Stimulated activated CD4-positive, alpha-beta T cell treated with anti-CD3 and anti-CD28 coated beads, Interleukin-2, amount 100 ng/mL, for 4 hours (primary cell): ENCODE data around the gene CALY.
"Not testable (repeated sequence)": the region's sequence is repeated elsewhere in the genome, so short reads cannot be mapped to it uniquely, and the experiment has no call there.

ENCODE experiments used
- DNase-seq: peaks from one replicate; pipeline ENCODE4 v3.0.0-alpha.2; 2020; ENCODE audit warnings: low read depth

CALY gene

GRCh38 chr10:133336577-133337369 is at the start of gene CALY:
CALY (minus strand) TSS chr10:133336896; CDS start chr10:133328989, 7,907 bp downstream.
- DNase-seq = peak; percentile 76

DNA sequence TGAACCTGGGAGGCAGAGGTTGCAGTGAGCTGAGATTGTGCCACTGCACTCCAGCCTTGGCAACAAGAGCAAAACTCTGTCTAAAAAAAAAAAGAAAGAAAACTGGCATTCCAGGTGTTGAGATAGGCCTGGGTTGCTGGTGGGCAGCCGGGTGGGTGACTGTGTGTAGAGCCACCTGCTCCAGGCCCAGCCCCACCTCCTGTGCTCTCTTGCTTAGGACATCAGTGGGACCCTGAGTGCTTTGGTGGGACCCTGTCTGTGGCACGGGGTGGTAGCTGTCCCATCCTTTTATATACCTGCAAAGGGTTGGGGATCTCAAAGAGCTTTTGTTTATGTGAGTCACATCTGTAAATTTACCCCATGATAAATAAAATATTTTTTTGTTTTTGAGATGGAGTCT is 48.5 kb upstream of the CALY start:
- no peak for DNase-seq

GRCh38 chr10:133384071-133384470 is 47.4 kb upstream of the CALY start:
- no peak for DNase-seq

DNA sequence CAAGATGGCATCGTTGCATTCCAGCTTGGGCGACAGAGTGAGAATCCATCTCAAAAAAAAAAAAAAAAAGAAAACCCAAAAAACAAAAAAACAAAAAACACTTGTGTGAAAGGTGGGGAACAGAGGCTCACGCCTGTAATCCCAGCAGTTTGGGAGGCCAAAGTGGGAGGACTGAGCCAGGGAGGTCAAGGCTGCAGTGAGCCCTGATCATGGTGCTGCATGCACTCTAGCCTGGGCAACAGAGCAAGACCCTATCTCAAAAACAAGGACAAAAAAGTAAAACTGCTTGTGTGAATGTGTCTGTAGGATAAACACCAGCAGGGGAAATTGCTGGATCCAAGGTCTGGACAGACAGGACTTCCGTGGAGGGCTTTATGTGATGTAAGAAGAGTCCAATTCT is 46.9 kb upstream of the CALY start:
- DNase-seq = no peak

DNA sequence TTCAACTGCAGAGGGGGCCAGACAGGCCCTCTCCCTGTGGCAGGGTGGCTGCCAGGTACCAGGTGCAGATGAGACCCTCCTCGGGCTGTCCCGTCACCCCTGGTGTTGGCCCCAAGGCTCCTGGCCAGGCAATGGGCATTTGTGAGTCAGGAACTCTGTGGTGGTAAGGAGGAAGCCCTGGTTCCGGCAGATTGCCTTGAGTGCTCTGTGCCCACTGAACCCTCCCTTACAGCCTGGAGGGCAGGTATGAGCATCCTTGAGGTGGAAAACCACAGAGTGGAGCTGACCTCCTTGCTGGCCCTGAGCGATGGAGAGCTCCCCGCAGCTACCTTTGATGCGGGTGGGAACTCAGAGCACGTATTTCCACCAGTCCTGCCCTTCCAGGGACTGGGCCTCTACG is 44.3 kb upstream of the CALY start:
- no peak for DNase-seq

DNA sequence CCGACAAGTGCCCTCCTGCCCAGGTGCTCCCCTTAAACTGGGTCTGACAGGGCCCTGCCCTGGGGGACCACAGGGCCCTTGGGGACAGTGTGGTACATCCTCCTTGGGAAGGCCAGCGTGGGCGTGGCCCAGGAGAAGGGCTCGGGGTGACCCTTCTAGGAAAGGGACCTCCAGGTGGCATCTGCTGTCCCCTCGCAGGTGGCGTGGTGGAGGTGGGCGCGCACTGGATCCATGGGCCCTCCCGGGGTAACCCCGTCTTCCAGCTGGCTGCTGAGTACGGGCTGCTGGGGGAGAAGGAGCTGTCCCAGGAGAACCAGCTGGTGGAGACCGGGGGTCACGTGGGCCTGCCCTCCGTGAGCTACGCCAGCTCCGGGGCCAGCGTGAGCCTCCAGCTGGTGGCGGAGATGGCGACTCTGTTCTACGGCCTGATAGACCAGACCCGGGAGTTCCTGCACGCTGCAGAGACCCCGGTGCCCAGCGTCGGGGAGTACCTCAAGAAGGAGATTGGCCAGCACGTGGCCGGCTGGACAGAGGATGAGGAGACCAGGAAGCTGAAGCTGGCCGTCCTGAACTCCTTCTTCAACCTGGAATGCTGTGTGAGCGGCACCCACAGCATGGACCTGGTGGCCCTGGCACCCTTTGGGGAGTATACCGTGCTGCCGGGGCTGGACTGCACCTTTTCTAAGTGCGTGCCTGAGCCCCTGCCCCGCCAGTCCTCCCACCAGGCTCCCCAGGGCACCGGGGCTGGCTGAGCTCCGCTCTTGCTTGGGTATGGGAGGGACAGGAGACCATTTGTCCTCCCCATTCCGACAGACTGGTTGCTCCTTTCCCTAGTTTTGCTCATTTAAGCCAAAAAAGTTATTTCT is 43.3 kb upstream of the CALY start:
- no peak for DNase-seq

- no peak for DNase-seq
Observed at GRCh38 chr10:133379152-133379800, 42.6 kb upstream of the CALY start, which contains the start of gene PAOX. PAOX (plus strand) TSS chr10:133379262; CDS start chr10:133379317, 55 bp downstream.

- DNase-seq = no peak
Observed at GRCh38 chr10:133378251-133379096, 41.8 kb upstream of the CALY start.

DNA sequence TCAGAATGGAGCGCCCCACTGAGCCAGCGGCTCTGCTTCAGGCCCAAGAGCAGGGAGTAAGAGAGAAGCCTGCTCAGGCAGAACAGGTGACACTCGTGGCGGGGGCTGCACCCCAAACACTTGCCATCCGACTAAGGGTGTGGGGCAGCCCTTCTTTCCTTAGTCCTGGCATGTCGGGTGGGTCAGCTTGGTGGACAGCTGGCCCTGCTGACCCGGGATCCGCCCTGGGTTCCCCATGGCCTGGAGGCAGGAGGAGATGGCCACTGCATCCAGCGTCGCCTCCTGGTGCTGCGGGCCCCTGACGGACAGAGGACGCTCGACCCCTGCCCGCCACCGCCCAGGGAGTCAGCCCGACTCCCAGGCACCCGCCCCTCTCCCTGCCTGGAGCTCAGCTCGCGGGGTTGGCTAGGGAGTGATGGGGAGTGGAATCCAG is 41.1 kb upstream of the CALY start:
- DNase-seq = no peak

DNA sequence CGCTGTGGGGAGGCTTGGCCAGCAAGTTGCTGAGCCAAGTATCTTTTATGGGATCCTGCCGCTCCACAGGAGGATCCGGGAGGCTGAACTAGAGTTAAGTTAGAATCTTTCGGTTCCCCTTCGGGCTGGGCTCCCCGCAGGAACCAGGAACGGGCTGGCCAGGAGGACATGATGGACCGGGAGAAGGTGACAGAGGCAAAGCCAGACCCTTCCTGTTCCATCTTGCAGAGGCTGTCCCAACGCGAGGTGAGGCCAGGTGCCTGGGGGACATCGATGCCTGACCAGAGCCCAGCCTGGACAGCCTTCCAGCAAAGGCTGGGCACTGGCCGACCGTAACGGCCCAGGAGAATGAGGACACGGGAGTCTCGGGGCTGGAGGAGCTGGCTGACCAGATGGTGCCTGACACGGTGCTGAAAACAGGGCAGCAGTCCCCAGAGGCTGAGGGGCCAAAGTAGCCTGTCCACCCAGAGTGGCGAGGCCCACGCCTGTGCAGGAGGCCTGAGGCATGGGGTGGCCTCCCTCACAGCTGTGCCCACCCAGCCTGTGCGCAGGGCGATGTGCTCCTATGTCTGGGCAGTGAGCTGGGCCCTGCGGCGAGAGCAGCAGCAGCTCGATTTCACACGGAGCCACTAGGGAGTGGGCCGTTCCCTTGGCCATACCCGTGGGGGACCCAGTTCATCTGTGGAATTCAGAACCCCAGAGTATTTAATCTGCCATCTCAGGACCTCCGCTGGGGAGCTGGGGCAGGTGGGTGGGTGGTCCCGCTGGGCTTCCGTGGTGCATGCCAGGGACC is 40.5 kb upstream of the CALY start:
- no peak for DNase-seq

DNA sequence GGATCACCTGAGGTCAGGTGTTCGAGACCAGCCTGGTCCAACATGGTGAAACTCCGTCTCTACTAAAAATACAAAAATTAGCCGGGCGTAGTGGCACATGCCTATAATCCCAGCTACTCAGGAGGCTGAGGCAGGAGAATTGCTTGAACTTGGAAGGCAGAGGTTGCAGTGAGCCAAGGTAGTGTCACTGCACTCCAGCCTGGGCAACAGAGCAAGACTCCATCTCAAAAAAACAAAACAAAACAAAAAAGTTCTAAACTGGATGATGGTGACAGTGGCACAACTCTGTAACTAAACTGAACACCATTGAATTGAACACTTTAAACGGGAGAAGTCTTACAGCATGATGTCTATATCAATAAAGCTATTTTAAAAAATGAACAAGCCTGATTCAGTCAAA is 39.5 kb upstream of the CALY start:
- DNase-seq = not testable (repeated sequence)

DNA sequence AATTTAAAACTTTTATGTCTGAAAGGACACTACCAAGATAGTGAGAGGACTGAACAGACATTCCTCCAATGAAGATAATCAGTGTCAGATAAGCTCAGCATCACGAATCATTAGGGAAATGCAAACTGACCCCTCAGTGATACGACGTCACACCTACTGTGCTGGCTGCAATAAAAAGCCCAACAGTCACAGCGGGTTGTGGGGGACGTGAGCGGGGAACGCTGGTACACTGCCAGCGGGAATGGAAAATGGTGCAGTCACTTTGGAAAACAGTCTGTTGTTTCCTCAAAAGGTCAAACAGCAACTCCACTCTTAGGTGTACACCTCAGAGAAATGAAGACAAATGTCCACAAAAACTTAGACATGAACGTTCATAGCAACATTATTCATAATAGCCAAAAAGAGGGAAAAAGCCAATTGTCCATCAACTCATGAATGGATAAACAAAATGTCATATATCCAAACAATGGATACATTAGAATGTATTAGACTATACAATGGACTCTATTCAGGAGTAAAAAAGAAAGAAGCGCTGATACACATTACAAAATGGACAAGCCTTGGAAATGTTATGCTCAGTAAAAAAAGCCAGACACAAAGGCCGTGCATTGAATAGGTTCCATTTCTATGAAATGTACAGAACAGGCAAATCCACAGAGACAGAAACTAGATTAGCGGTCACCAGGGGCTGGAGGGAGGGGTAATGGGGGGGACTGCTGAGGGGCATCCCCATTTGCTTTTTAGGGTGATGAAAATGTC is 38.8 kb upstream of the CALY start:
- DNase-seq = no peak

DNA sequence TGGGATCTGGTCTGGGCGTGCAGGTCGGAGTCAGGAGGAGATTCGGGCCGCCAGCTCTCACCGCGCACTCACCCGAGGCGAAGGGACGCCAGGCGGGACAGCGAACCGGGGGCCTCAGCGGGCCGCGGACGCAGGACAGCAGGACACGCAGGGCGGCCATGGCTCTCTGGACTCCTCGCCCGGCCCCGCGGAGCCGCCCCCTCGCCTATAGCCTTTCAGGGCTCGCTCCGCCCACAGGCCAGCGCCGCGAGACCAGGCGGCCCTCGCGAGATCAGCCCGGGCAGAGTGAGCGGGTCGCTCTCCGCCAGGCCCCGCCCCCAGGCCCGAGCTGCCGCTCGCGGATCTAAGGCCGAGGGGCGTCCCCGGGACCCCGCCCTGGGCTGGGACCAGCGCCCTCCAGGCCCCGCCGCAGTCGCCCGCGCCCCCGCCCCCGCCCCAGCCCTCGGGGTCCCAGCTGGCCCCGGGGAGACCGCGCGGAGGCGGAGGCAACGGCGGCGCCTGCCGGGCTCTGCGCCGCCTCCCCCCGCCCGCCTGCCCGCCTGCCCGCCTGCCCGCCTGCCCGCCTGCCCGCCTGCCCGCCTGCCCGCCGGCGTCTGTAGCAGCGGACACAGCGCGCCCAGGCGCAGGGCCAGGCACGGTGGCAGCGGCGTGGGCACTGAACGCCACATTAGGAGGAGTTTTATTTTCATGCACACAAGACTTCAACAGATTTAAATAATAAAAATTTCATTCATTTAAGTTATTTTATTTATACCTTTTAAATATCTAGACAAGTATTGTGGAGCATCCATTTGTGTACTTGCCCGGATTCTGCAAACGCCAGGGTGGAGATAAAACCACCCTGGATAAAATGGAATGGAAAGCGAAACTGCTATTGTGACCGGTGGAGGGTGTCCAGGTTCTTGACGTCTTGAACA is 36.7 kb upstream of the CALY start, which contains the start of gene ECHS1:
ECHS1 (minus strand) TSS at position 181 of the 917 bp plus-strand sequence; CDS start at position 160, 21 bp downstream.
- DNase-seq = peak; percentile 89

GRCh38 chr10:133372507-133372906 is 35.8 kb upstream of the CALY start:
- no peak for DNase-seq

DNA sequence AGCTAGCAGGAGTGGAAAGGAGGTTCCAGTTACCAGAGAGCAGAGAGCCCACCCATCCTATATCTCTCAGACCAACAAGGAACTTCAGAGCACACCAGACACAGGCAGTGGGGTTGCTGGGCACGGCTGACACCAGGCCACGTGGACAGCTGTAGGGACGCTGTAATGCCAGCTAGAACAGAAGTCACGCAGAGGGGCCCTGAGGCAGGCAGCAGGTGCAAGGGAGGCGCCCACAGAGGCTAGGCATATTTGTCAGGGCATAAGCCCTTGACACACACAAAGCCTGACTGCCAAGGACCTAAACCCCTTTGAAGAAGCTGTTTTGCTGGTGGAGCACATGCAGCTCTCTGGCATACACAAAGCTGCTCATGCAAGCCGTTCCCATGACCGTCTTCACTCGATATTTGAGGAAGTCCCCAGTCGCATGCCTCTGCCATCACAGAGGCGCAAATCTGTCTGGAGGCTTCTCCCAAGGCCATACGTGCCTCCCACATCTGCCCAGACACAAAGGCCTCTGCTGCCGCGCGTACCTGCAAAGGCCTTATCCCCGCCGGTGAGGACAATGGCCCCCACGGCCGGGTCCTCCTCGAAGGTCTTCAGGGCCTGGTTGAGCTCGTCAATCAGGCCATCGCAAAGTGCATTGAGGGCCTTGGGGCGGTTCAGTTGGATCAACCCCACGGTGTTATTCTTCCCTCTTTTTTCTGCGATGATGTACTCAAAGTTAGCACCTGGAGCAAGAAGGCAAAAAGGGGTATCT is 33.5 kb upstream of the CALY start:
- DNase-seq = no peak

DNA sequence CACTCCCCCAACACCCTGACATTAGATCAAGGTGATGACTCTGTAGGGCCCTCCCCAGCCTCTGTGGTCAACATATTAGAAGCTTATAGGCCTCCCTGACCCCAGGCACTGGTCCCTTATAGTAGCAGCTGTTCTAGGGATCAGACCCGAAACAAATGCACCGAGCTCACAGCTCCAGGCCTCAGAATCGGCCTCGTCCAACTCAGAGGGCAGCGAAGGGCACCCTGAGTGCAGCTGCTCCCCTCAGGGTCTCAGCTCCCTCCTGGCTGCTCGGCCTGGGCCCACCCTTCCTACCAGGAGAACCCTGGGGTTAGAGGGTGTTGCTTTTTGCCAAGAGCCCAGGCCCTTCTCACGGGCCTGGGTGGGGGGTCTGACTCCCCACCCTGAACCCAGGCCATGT is 31.5 kb upstream of the CALY start:
- DNase-seq = no peak

GRCh38 chr10:133367461-133367860 is 30.8 kb upstream of the CALY start:
- DNase-seq = not testable (repeated sequence)

- DNase-seq = no peak
Observed at GRCh38 chr10:133366751-133367150, 30.1 kb upstream of the CALY start.
